Suppressor macrophage treated with lipopolysaccharide for 1 hour (primary cell): ENCODE results near the gene MRPL32.
"Not testable (repeated sequence)": the region's sequence is repeated elsewhere in the genome, so short reads cannot be mapped to it uniquely, and the experiment has no call there.

Experiments
- DNase-seq, 3 donors: peaks; one replicate each; pipeline ENCODE4 v3.0.0-alpha.2; 2020 to 2022

MRPL32 gene

DNA sequence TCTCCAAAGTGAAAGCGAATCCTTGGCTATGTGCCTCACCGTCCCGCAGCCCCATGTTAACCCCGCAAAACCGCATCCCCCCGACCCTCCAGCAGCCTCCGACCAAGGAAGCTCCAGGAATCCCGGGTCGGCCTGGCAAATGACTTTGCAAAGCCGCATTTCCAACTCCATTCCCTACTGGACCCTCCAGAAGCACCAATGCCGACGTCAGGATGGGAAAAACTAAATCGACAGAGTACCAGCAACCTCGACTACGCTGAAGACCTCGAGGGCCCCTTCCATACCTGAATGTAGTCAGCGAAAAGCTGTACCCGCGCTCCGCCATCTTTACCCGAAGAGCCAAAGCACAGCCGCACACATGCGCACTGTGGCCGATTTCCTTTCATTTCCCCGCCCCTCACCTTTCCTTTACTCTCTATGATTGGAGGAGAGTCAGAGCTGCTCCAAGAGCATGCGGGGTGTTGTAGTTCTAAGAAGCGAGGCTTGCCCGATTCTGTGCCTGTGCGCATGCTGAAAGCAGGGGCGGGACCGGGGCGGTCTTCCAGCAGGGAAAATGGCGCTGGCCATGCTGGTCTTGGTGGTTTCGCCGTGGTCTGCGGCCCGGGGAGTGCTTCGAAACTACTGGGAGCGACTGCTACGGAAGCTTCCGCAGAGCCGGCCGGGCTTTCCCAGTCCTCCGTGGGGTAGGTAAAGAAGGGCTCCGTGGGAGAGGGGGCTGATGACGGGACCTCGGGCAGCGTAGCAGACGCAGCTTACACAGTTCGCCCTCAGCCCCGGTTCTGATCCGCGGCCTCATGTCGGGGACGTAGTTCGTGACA lies at the start of gene MRPL32, which contains the start of gene PSMA2:
TSS of gene MRPL32 (plus strand) at position 543 of the 818 bp plus-strand sequence. CDS start at position 554, 11 bp downstream.
TSS of gene PSMA2 (minus strand) at position 341 of the 818 bp plus-strand sequence. CDS start at position 325, 16 bp downstream.
- peak; percentile 97 to 99 (median 98) for DNase-seq

GRCh38 chr7:42883950-42884349 lies 48.2 kb upstream of the MRPL32 start:
- DNase-seq: no peak

- not testable (repeated sequence) for DNase-seq
Measured at GRCh38 chr7:42885183-42885582, 47.0 kb upstream of the MRPL32 start.

- peak; percentile 27 to 60 (median 58) for DNase-seq
Measured at GRCh38 chr7:42886129-42886528, 46.0 kb upstream of the MRPL32 start.

DNA sequence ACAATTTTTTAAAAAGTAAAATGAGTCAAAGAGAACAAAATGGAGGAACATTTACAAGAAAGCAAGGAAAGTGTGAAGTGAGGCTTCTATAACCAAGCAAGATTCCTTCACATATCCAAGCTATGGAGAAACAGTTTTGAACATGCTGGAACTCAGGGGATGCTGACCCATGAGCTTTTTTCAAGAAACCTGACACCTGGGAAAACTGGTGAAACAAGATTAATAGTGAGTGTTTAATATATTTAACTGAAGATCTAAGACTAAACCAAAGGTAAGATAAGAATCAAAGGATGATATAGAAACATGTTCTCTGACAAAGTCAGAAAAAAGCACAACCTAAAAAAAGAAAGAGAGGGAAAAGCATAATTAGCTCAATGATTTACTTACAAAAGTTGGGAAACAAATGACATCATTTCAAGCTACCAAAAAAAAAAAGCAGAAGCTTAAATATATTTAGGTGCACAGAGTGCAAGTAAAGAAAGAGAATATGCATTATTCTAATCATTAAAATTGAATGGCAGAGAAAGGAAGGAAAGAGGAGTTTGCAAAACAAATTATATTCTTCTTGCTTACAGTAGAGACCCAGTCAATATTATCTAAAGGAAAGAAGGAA lies 45.2 kb upstream of the MRPL32 start:
- DNase-seq: peak; percentile 11 to 68 (median 50)

GRCh38 chr7:42893346-42894240 lies 38.6 kb upstream of the MRPL32 start:
- no peak for DNase-seq

DNA sequence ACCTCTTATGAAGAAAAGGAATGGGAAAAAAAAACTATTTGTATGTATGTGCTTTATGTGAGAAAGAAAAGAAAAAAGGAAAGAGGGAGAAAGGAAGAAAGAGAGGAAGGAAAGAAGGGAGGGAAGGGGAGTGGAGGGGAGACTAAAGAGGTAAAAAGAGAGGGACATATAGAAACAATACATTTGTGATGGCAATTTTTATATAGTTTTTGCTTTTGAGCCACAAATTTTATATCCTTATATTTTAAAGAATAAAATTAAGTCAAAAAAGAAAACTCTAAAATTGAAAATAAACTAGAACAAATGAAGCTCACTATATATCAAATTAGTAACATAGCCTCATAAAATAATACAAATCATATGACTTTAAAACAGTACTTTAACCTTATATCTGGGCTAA lies 31.3 kb upstream of the MRPL32 start:
- DNase-seq: no peak

DNA sequence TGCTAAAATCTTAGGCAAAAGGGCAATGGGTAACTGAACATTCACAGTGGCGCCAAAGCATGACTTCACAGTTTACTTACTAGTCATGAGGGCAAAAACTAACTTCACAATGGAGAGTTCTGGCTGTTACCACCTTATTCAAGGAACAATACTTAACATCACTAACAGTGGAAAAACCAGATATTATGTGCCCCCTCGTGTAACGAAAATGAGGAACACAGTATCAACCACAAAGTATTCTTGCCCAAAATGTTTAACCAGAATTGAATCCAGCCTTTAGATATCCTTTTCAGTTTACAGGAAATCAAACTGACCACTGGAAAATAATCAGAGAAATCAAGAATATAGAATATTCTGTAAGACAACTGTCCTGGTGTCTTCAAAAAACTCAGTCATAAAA lies 29.8 kb upstream of the MRPL32 start:
- DNase-seq: no peak

DNA sequence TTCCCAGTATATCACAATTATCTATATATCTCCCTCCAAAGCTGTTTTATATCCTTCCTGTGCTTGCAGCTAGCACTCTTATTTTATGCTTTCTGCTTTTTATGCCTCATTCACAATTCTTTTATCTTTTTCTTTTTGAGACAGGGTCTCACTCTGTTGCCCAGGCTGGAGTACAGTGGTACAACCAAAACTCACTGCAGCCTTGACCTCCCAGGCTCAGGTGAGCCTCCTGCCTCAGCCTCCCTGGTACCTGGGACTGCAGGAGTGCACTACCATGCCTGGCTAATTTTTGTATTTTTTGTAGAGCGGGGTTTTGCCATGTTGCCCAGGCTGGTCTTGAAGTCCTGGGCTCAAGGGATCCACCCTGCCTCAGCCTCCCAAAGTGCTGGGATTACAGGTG lies 26.0 kb upstream of the MRPL32 start:
- no peak for DNase-seq

DNA sequence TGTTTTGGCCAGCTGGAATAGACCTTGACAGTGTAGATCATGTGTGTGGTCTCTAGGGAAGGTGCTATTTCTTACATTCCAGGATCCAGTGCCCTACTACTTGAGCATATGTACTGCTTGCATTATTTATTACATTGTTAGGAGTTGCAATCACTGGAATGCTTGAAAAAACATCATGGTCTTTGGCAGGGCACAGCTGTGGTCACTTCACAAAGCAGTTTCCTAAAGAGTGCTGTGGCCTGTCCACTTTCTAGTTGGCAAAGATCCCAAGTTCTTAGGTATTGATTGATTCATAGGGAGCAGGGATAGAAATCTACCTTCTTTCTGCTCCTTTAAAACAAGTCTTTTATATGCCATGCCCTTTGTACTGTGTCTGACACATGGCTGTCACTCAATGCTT lies 24.9 kb upstream of the MRPL32 start:
- no peak for DNase-seq

- DNase-seq: no peak
Measured at GRCh38 chr7:42910306-42910705, 21.9 kb upstream of the MRPL32 start.

- peak; percentile 95 to 97 (median 97) for DNase-seq
Measured at GRCh38 chr7:42911454-42912447, 20.4 kb upstream of the MRPL32 start, which contains the start of gene C7orf25. Gene C7orf25, minus strand, starts transcription at chr7:42912070. Its CDS starts 1,170 bp downstream, at chr7:42910900.

DNA sequence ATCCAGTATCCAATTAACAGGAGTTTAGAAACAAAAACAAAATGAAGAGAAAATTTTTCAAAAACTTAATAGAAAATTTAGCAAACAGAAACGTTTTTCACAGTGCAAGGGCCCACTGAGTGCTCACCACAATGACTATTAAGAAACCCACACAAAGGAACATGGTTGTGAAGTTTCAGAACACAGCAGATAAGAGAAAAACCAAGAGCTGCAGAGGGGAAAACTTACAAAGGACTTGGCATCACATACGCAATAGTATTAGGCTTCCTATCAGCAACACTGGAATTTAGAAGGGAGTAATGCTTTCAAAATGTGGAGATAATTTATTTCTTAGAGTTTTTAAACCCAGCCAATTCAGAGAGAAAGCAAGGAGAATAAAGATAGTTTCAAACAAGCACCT lies 18.6 kb upstream of the MRPL32 start:
- no peak for DNase-seq

DNA sequence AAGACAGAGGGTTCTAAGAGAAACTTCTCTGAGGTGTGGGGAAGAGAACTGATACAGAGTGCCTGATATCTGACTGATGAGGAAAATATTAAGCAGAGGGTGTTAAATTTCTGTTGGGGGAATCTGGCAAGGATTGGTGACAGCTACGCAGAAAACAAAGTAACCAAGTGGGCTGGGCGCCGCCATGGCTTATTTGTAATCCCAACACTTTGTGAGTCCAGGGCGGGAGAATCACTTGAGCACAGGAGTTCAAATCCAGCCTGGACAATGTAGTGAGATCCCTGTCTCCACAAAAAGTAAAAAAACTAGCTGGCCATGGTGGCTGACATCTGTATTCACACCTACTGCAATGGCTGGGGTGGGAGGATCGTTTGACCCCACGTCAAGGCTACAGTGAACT lies 18.2 kb upstream of the MRPL32 start:
- DNase-seq: no peak

- DNase-seq: peak; percentile 18 to 75 (median 41)
Measured at GRCh38 chr7:42914421-42915045, 17.6 kb upstream of the MRPL32 start.

DNA sequence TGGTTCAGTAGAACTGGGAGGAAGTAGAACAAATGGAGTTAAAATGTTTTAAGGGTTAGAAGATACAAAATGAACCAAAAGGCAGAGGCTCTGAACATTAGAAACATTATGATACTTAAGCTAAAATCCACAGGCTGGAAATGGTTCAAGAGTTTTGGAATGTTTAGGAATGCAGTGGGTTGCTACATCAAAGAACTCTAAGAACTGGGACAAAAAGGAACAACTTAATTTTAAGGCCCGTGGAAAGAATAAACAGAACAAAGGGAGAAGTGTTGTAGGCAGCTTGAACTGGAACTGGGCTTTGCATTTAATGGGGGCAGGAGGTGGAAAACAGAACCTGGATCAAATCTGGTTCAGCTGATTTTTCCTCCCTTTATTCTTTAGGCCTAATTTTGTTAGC lies 16.8 kb upstream of the MRPL32 start:
- DNase-seq: no peak

GRCh38 chr7:42922017-42922753 lies 10.0 kb upstream of the MRPL32 start:
- peak in 1 of 3 donors; percentile 7 for DNase-seq

DNA sequence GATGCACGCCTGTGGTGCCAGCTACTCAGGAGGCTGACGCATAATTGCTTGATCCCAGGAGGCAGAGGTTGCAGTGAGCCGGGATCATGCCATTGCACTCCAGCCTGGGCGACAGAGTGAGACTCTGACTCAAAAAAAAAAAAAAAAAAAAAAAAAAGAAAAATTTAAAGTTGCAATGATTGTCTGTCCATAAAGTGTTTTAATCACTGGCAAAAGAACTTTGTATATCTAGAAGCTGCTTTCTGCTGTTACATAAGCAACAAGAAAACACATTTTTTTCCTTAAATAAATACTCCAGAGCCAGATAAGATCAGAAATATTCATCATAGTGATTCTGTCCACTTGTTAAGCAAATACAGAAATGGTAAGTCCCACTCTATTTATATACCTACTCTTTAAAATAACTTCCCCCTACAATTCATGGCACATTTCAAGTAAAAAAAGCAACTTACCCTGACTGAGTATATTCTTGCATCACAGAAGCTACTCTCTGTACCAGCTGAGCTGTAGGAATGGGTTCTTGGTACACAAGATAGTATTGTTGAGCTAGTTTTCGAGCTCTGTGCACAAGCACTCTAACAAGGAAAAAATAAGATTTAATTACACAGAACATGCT lies 7.8 kb upstream of the MRPL32 start:
- peak in 1 of 3 donors; percentile 54 for DNase-seq

DNA sequence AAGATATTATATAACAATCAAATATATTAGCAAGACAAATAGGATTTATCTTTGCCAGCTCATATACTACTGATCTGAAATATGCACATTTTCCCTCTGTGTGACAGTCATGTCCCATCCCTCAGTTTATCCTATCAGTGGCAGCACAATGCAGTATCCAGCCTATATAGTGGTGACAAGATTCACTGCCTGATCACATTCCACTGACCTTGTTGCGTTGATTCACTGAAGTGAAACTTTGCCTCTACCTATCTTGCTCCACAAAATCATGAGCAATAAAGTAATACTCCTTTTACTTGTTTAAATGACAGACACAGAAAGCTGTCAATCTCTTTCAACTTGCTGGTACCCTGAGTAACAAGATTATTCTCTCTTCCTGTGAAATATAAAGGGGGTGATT lies 6.5 kb upstream of the MRPL32 start:
- no peak for DNase-seq

DNA sequence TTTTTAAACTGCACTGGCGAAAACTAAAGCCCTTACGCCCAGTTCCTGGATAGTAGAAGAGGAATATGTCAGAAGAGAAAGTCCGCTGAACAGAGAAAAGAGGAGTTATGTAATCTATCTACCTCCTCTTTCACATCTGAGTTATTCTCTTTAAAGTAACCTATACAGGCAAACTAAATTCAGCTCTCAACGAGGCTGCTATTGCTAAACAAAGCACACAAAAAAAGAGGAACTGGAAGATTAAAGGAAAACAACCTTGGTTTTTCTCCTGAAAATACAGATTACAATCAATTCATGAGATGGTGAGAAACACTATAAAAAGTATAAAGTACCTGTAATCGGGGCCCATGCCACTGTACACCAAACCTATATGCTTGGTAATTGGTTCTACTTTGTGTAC lies 6.0 kb upstream of the MRPL32 start:
- peak in 1 of 3 donors; percentile 29 for DNase-seq
